Subcutaneous adipose tissue (tissue), 4 donors: ENCODE data around the gene CNRIP1. TPM values are rescaled to one million over a fixed set of nuclear protein-coding genes. Genes with fewer than 3 reads are reported as not detected.

Experiments used
- CTCF ChIP-seq: fragments of 450-650 bp; IDR thresholded peaks from one replicate; pipeline ENCODE4 v1.5.1; 2016; ENCODE audit warnings: low read depth, mild to moderate bottlenecking, control low read depth, antibody characterized with exemption, moderate library complexity
- total RNA-seq, 4 donors: library from RNA; depleted of rRNA; stranded (reverse); fragments of >200 nt; gene quantifications; one replicate each; pipeline ENCODE4 v1.1.0, GENCODE V29; 2016

Gene CNRIP1
- total RNA-seq, 4 donors from 2014 or later: 36.2 to 59.8 (median 55.4) TPM

GRCh38 chr2:68279691-68280090 is 40.1 kb downstream of the CNRIP1 start:
- no peak for TF ChIP-seq CTCF

- no peak for TF ChIP-seq CTCF
These were observed 41.6 kb downstream of the CNRIP1 start for GRCh38 chr2:68278169-68278568.

- TF ChIP-seq CTCF: no peak
These were observed 45.7 kb downstream of the CNRIP1 start for GRCh38 chr2:68274022-68274421.

- TF ChIP-seq CTCF: no peak
These were observed 47.3 kb downstream of the CNRIP1 start for GRCh38 chr2:68272246-68272994.

GRCh38 chr2:68266655-68267054 is 53.1 kb downstream of the CNRIP1 start:
- TF ChIP-seq CTCF: no peak

- no peak for TF ChIP-seq CTCF
These were observed 56.1 kb downstream of the CNRIP1 start for GRCh38 chr2:68263632-68264031.

- no peak for TF ChIP-seq CTCF
These were observed 60.9 kb downstream of the CNRIP1 start for GRCh38 chr2:68258851-68259250.
